IMR-90 (cell line): ENCODE measurements around the gene GPC6.

ENCODE experiments used
- CEBPB ChIP-seq: IDR thresholded peaks from 2 replicates; pipeline ENCODE4 v1.6.1; 2012; ENCODE audit warnings: low read depth, low read length, improper control_type of control experiment
- CTCF ChIP-seq: conservative IDR thresholded peaks from 2 replicates; pipeline ENCODE4 v1.5.1; 2012; ENCODE audit warnings: mild to moderate bottlenecking, low read depth, low read length, improper control_type of control experiment
- ELK1 ChIP-seq: fragments of 150-350 bp; IDR thresholded peaks from 2 replicates; pipeline ENCODE4 v1.6.1; 2016; ENCODE audit warnings: low read depth, mild to moderate bottlenecking, low read length, moderate library complexity, borderline replicate concordance
- FOS ChIP-seq: fragments of 150-350 bp; IDR thresholded peaks from 2 replicates; pipeline ENCODE4 v1.6.1; 2016; ENCODE audit warnings: low read depth, low read length
- MAFK ChIP-seq: IDR thresholded peaks from 2 replicates; pipeline ENCODE4 v1.6.1; 2012; ENCODE audit warnings: low read depth, low read length, improper control_type of control experiment
- MAZ ChIP-seq: IDR thresholded peaks from 2 replicates; pipeline ENCODE4 v1.6.1; 2012; ENCODE audit warnings: low read depth, mild to moderate bottlenecking, low read length, improper control_type of control experiment, moderate library complexity, borderline replicate concordance
- MXI1 ChIP-seq: IDR thresholded peaks from 2 replicates; pipeline ENCODE4 v1.6.1; 2012; ENCODE audit warnings: low read depth, mild to moderate bottlenecking, low read length, moderate library complexity, borderline replicate concordance
- NFE2L2 ChIP-seq: fragments of 150-350 bp; IDR thresholded peaks from 2 replicates; pipeline ENCODE4 v1.6.1; 2016; ENCODE audit warnings: low read depth, mild to moderate bottlenecking, low read length
- POLR2A ChIP-seq: IDR thresholded peaks from 2 replicates; pipeline ENCODE4 v1.6.1; 2012; ENCODE audit warnings: mild to moderate bottlenecking, low read depth, low read length
- RAD21 ChIP-seq: IDR thresholded peaks from 2 replicates; pipeline ENCODE4 v1.6.1; 2012; ENCODE audit warnings: low read length, improper control_type of control experiment
- RFX5 ChIP-seq: IDR thresholded peaks from 2 replicates; pipeline ENCODE4 v1.8.0; 2012; ENCODE audit warnings: low read depth, mild to moderate bottlenecking, low read length, moderate library complexity
- USF2 ChIP-seq: fragments of 150-350 bp; IDR thresholded peaks from 2 replicates; pipeline ENCODE4 v1.6.1; 2017; ENCODE audit warnings: mild to moderate bottlenecking, antibody characterized with exemption, low read length, low read depth

GRCh38 chr13:93320942-93321341, 94.3 kb downstream of the GPC6 start:
- TF ChIP-seq MXI1 (no peak), CTCF (no peak), MAZ (no peak), POLR2A (no peak), RFX5 (no peak), USF2 (no peak), RAD21 (no peak), MAFK (no peak), CEBPB (peak; percentile 70), FOS (no peak), NFE2L2 (no peak), ELK1 (no peak)
